Stimulated activated CD4-positive, alpha-beta T cell treated with anti-CD3 and anti-CD28 coated beads, Interleukin-1b, Interleukin-23, amount 100 ng/mL, for 48 hours (primary cell): ENCODE measurements around the gene DCUN1D2.
"Not testable (repeated sequence)": the region's sequence is repeated elsewhere in the genome, so short reads cannot be mapped to it uniquely, and the experiment has no call there.

ENCODE experiments used
- DNase-seq: peaks from one replicate; pipeline ENCODE4 v3.0.0-alpha.2; 2020

Gene DCUN1D2

GRCh38 chr13:113460599-113460998, 29.9 kb downstream of the DCUN1D2 start:
- DNase-seq = no peak

GRCh38 chr13:113460064-113460555, 30.4 kb downstream of the DCUN1D2 start:
- DNase-seq = no peak

GRCh38 chr13:113458253-113459065, 32.1 kb downstream of the DCUN1D2 start:
- no peak for DNase-seq

GRCh38 chr13:113457510-113457909, 33.0 kb downstream of the DCUN1D2 start:
- DNase-seq = no peak

GRCh38 chr13:113456116-113456702, 34.3 kb downstream of the DCUN1D2 start:
- no peak for DNase-seq

GRCh38 chr13:113455384-113455783, 35.1 kb downstream of the DCUN1D2 start:
- DNase-seq = no peak

- no peak for DNase-seq
Measured at GRCh38 chr13:113454936-113455335, 35.6 kb downstream of the DCUN1D2 start.

- DNase-seq = no peak
Measured at GRCh38 chr13:113452942-113453901, 37.3 kb downstream of the DCUN1D2 start, which contains the start of gene ADPRHL1. Gene ADPRHL1, minus strand, starts transcription at chr13:113453488. Its CDS starts 51 bp downstream, at chr13:113453437.

- no peak for DNase-seq
Measured at GRCh38 chr13:113452466-113452865, 38.0 kb downstream of the DCUN1D2 start.

GRCh38 chr13:113451951-113452421, 38.5 kb downstream of the DCUN1D2 start:
- no peak for DNase-seq

GRCh38 chr13:113450861-113451620, 39.5 kb downstream of the DCUN1D2 start:
- DNase-seq = not testable (repeated sequence)

- DNase-seq = not testable (repeated sequence)
Measured at GRCh38 chr13:113450348-113450744, 40.2 kb downstream of the DCUN1D2 start.

GRCh38 chr13:113449693-113450347, 40.7 kb downstream of the DCUN1D2 start:
- DNase-seq = no peak

GRCh38 chr13:113448885-113449692, 41.4 kb downstream of the DCUN1D2 start:
- peak; percentile 13 for DNase-seq

- no peak for DNase-seq
Measured at GRCh38 chr13:113448545-113448884, 42.0 kb downstream of the DCUN1D2 start.

GRCh38 chr13:113447596-113447995, 42.9 kb downstream of the DCUN1D2 start:
- DNase-seq = no peak

GRCh38 chr13:113446488-113446854, 44.0 kb downstream of the DCUN1D2 start:
- DNase-seq = no peak

- no peak for DNase-seq
Measured at GRCh38 chr13:113445791-113446487, 44.6 kb downstream of the DCUN1D2 start.

- no peak for DNase-seq
Measured at GRCh38 chr13:113443991-113444390, 46.5 kb downstream of the DCUN1D2 start.

- no peak for DNase-seq
Measured at GRCh38 chr13:113442985-113443362, 47.5 kb downstream of the DCUN1D2 start.
